K562 (cell line): ENCODE measurements around the gene SLC7A8. TPM values are rescaled to one million over a fixed set of nuclear protein-coding genes. Genes with fewer than 3 reads are reported as not detected.

Source experiments
- ATAC-seq: fragments of 200-7000 bp; cut with Tn5 transposase; 3 replicates; pipeline ENCODE4 v1.9.1; 2020; ENCODE audit warnings: moderate library complexity
- BruUV-seq: library from RNA; stranded (reverse); fragments of 400-500 nt; replicated peaks from 2 replicates; lab custom pipeline; 2021; lab: Mats Ljungman, UMichigan
- CTCF ChIA-PET: fragments of 300-600 bp; formaldehyde crosslinking; extraction: SDS; loops from one replicate; lab custom pipeline; 2021; ENCODE audit warnings: low intra/inter-chr PET ratio; lab: Yijun Ruan, JAX
- POLR2A ChIA-PET: fragments of 300-600, 350-650 bp; sonication (Branson Sonifier 250); formaldehyde crosslinking; extraction: SDS; loops from one replicate; lab custom pipeline; 2021; ENCODE audit warnings: antibody characterized with exemption, inconsistent platforms; lab: Yijun Ruan, JAX
- DNase-seq, 4 experiments: peaks; one replicate each; pipeline versions ENCODE4 v3.0.0 to v3.0.0-alpha.2; 2011 to 2018; ENCODE audit warnings: low spot score in 3 of 4, mixed read lengths in 3 of 4; ENCODE audit errors: extremely low read depth in 1 of 4
- FAIRE-seq: peaks from 2 replicates; lab custom pipeline; 2011; peaks lifted over from hg19 to GRCh38; lab: Jason Lieb, UNC
- H2AFZ ChIP-seq: 2 replicates; pipeline ENCODE4 v1.6.0; 2011; ENCODE audit warnings: low read depth, low read length, control low read depth, inconsistent platforms
- H3K27ac ChIP-seq: fragments of 200-600 bp; 3 replicates; pipeline ENCODE4 v1.8.0; 2011; ENCODE audit warnings: low read depth, mild to moderate bottlenecking, control low read depth, inconsistent platforms, low read length, moderate library complexity, mixed read lengths; ENCODE audit errors: extremely low read depth
- H3K27me3 ChIP-seq, 2 experiments: fragments of 300-600 bp in 1 of 2; 2 replicates in 1 of 2; 3 replicates in 1 of 2; pipeline versions ENCODE4 v1.6.0 to v1.8.0; 2011; ENCODE audit warnings: inconsistent platforms in 2 of 2, low read length in 2 of 2, mild to moderate bottlenecking in 1 of 2, mixed read lengths in 1 of 2, moderate library complexity in 1 of 2; ENCODE audit not compliant: control insufficient read depth in 2 of 2, insufficient read depth in 2 of 2
- H3K36me3 ChIP-seq: fragments of 300-600 bp; 3 replicates; pipeline ENCODE4 v1.8.0; 2011; ENCODE audit warnings: mild to moderate bottlenecking, low read length, inconsistent platforms; ENCODE audit not compliant: control insufficient read depth, insufficient read depth
- H3K4me1 ChIP-seq, 2 experiments: fragments of 200-600 bp in 1 of 2; replicated peaks in 1 of 2; 2 replicates in 1 of 2; 3 replicates in 1 of 2; pipeline versions ENCODE4 v1.5.1 to v1.8.0; 2011; ENCODE audit warnings: inconsistent platforms in 2 of 2, low read length in 2 of 2, mild to moderate bottlenecking in 1 of 2, mixed read lengths in 1 of 2, moderate library complexity in 1 of 2; ENCODE audit not compliant: control insufficient read depth in 2 of 2, insufficient read depth in 2 of 2
- H3K4me2 ChIP-seq: 2 replicates; pipeline ENCODE4 v1.6.1; 2011; ENCODE audit warnings: low read length, control low read depth, inconsistent platforms, mixed read lengths; ENCODE audit not compliant: insufficient read depth
- H3K4me3 ChIP-seq: fragments of 200-600 bp; sonication (generic), shearing (Covaris generic); 2 replicates; pipeline ENCODE4 v1.5.1; 2016; ENCODE audit warnings: control low read depth, inconsistent platforms
- H3K79me2 ChIP-seq: fragments of 200-600 bp; 3 replicates; pipeline ENCODE4 v1.8.0; 2011; ENCODE audit warnings: low read length, inconsistent platforms; ENCODE audit not compliant: control insufficient read depth, insufficient read depth
- H3K9ac ChIP-seq, 2 experiments: 2 replicates each; pipeline versions ENCODE4 v1.6.0 to v1.6.1; 2011; ENCODE audit warnings: low read depth in 2 of 2, low read length in 2 of 2, control low read depth in 1 of 2, inconsistent platforms in 1 of 2, mild to moderate bottlenecking in 1 of 2, mixed read lengths in 1 of 2; ENCODE audit not compliant: insufficient read depth in 1 of 2
- H3K9me1 ChIP-seq: one replicate; pipeline ENCODE4 v1.6.0; 2011; ENCODE audit warnings: inconsistent platforms, mild to moderate bottlenecking, low read length, moderate library complexity; ENCODE audit not compliant: control insufficient read depth, insufficient read depth
- H3K9me3 ChIP-seq: replicated peaks from 2 replicates; pipeline ENCODE4 v1.5.1; 2011; ENCODE audit warnings: low read depth, low read length, inconsistent platforms; ENCODE audit not compliant: control insufficient read depth, insufficient read depth
- H4K20me1 ChIP-seq: replicated peaks from 2 replicates; pipeline ENCODE4 v1.6.1; 2011; ENCODE audit warnings: low read length, inconsistent platforms, mixed read lengths; ENCODE audit not compliant: control insufficient read depth, insufficient read depth
- EWSR1 ChIP-seq: fragments of 450-650 bp; IDR thresholded peaks from 2 replicates; pipeline ENCODE4 v1.6.1; 2018; ENCODE audit warnings: borderline replicate concordance, mild to moderate bottlenecking, low read depth, moderate library complexity; ENCODE audit not compliant: partially characterized antibody
- FUS ChIP-seq: fragments of 200-400 bp; formaldehyde crosslinking; optimal IDR thresholded peaks from 2 replicates; pipeline ENCODE3; 2017; ENCODE audit warnings: low read depth, low read length
- GABPB2 ChIP-seq: fragments of 250-450 bp; sonication (Bioruptor Pico); conservative IDR thresholded peaks from 2 replicates; pipeline ENCODE4 v1.5.1; 2021; ENCODE audit warnings: mild to moderate bottlenecking
- HES1 ChIP-seq: fragments of 450-650 bp; IDR thresholded peaks from 2 replicates; pipeline ENCODE4 v1.6.1; 2016; ENCODE audit warnings: low read depth, mild to moderate bottlenecking, moderate library complexity
- SAP30 ChIP-seq: fragments of 200-600 bp; sonication (generic); IDR thresholded peaks from 2 replicates; pipeline ENCODE4 v1.6.1; 2012; ENCODE audit warnings: borderline replicate concordance, low read depth, mild to moderate bottlenecking, moderate library complexity, low read length, control low read depth, inconsistent platforms; ENCODE audit not compliant: insufficient read depth, poor library complexity, severe bottlenecking
- UBTF ChIP-seq, 2 experiments: IDR thresholded peaks; 2 replicates each; pipeline ENCODE4 v1.6.1; 2012; ENCODE audit warnings: improper control_type of control experiment in 2 of 2, low read depth in 2 of 2, low read length in 2 of 2, borderline replicate concordance in 1 of 2
- ZNF121 ChIP-seq: sonication (generic); formaldehyde crosslinking; conservative IDR thresholded peaks from 2 replicates; pipeline ENCODE4 v1.8.0; 2022; ENCODE audit warnings: missing genetic modification reagents
- ZNF551 ChIP-seq: fragments of 250-450 bp; sonication (Bioruptor Pico); IDR thresholded peaks from 2 replicates; pipeline ENCODE4 v1.5.0; 2021; ENCODE audit warnings: mild to moderate bottlenecking, moderate library complexity
- ZNF695 ChIP-seq: fragments of 450-650 bp; formaldehyde crosslinking; IDR thresholded peaks from 2 replicates; pipeline ENCODE4 v1.4.0; 2020; ENCODE audit warnings: mild to moderate bottlenecking, moderate library complexity
- ZNF696 ChIP-seq: fragments of 250-450 bp; sonication (Bioruptor Pico); conservative IDR thresholded peaks from 2 replicates; pipeline ENCODE4 v1.4.0; 2020; ENCODE audit warnings: mild to moderate bottlenecking, moderate library complexity
- WGBS: fragments of 100-300 bp; shearing (Covaris generic); methylation state at CpG from one replicate; pipeline ENCODE4 v1.1.6; 2016; ENCODE audit warnings: low coverage, mixed read lengths; ENCODE audit not compliant: insufficient coverage; ENCODE audit errors: missing lambda C conversion rate; 5-methylcytosine and 5-hydroxymethylcytosine counted together
- in situ Hi-C: fragments of 300-500 bp; cut with MboI; formaldehyde crosslinking; loops from 4 replicates; pipeline ENCODE4 v1.15.0; 2018; ENCODE audit warnings: inconsistent platforms, mixed read lengths
- intact Hi-C: fragments of 100-400 bp; cut with micrococcal nuclease; formaldehyde crosslinking; loops from 2 replicates; pipeline ENCODE4 v1.14.2; 2022
- polyA plus RNA-seq, 8 experiments: library from polyadenylated mRNA; depleted of rRNA in 4 of 8; stranded (reverse) in 5 of 8; unstranded in 3 of 8; fragments of >200 nt; fragmentation: Nextera tagmentation in 2 of 8; fragmentation: Illumina TruSeq in 1 of 8; extraction: Ambion mirVana in 2 of 8; extraction: Trizol in 1 of 8; gene quantifications; 2 replicates each; pipeline versions ENCODE4 v1.2.1 to v1.2.3, GENCODE V29; 2011 to 2014; ENCODE audit warnings: inconsistent platforms in 1 of 8, missing spikeins in 1 of 8
- total RNA-seq, 7 experiments: library from RNA; depleted of rRNA in 6 of 7; stranded (reverse); fragments of >200 nt in 6 of 7; fragmentation: Illumina TruSeq in 2 of 7; extraction: Trizol in 2 of 7; gene quantifications; 2 replicates each; pipeline versions ENCODE4 v1.2.1 to v1.2.3, GENCODE V29; 2011 to 2021; ENCODE audit warnings: low replicate concordance in 1 of 7

Gene SLC7A8
- total and polyA plus RNA-seq, 9 of the 15 experiments (the other 6 are each of a cell fraction or from before 2014, with no cell fraction given) = 2.0 to 33.0 (median 6.0) TPM

DNA sequence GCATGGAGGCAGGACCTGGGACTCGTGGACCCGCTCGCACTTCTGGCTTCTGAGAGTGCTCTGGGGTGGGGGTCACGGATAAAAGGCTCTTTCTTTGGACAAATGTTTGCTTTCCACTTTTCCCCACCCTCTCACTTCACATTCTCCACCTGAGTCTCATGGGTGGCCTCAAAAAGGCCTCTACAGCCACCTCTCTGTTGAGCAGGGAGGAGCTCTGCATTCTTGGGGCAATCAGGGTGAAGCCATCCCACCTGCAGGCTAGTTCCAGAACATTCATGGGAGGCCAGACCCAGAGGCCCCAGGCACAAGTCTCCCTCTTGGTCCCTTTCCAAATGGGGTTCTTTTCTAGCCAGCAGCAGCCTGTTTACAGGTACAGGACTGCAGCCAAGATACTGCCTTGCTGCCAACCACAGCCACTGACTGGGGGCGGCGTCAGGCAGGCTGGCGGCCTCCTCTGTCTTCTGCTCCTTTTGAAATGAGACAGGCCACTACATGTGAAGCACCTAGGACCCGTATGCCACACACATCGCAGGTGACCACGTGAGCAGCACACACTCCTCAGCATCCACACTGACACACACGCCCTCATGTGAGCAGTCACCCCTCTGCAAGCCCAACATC lies 46.2 kb downstream of the SLC7A8 start:
- ChIA-PET CTCF (no interaction called here), POLR2A (interaction anchor here (0.9 to 1.3 kb wide), 2 partner anchors 13 to 21 kb away, joined by 3 read pairs; no protein-coding TSS in a partner anchor)
- no TSS peak for BruUV-seq
- no peak for FAIRE-seq
- Histone ChIP-seq H3K4me2 (no peak overlapping the region), H2AFZ (no peak overlapping the region), H3K79me2 (no peaks in the 10 kb centered on the region), H3K9me3 (no peaks in the 10 kb centered on the region), H3K4me3 (no peak overlapping the region), H3K36me3 (peaks cover 9% of the 10 kb centered on the region; the same call in 1 of the 3 replicates), H3K4me1 (peaks cover 15 to 22% of the 10 kb centered on the region in 2 experiments; a peak in 4 of 5 replicates), H3K9me1 (no peaks in the 10 kb centered on the region), H3K27me3 (no peaks in the 10 kb centered on the region), H3K9ac (peak overlapping the region in 1 of 2 experiments; percentile 78; a peak in 2 of 4 replicates), H3K27ac (no peak overlapping the region), H4K20me1 (no peaks in the 10 kb centered on the region)
- no peak for DNase-seq
- TF ChIP-seq ZNF695 (CRISPR knock-in tag) (no peak), ZNF121 (no peak), GABPB2 (CRISPR knock-in tag) (no peak), FUS (no peak), ZNF696 (no peak), UBTF (IDR thresholded peaks at IDR 0.05; ENCODE audit: borderline replicate concordance in 1 of 2, low read depth in 2 of 2, low read length in 2 of 2) (no peak), EWSR1 (no peak), ZNF551 (CRISPR knock-in tag) (no peak), HES1 (no peak), SAP30 (no peak)
- in situ Hi-C loops (no loop called here), intact Hi-C loops (no loop called here)
- ATAC-seq = no peak
- 77% methylated on average over 11 of the region's 11 CpGs for WGBS
